SK-N-SH (cell line): ENCODE results near the gene DNPEP.

Experiments used
- EP300 ChIP-seq, 2 experiments: IDR thresholded peaks; 2 replicates each; pipeline versions ENCODE4 v1.4.0 to v1.6.1; 2012; ENCODE audit warnings: borderline replicate concordance in 1 of 2, low read depth in 1 of 2, low read length in 1 of 2
- JUND ChIP-seq: IDR thresholded peaks from 2 replicates; pipeline ENCODE4 v1.4.0; 2012
- POLR2AphosphoS5 ChIP-seq: IDR thresholded peaks from 2 replicates; pipeline ENCODE4 v1.6.1; 2012; ENCODE audit warnings: low read depth, low read length
- RAD21 ChIP-seq: IDR thresholded peaks from 2 replicates; pipeline ENCODE4 v1.6.1; 2012; ENCODE audit warnings: mild to moderate bottlenecking, low read length
- RFX5 ChIP-seq: IDR thresholded peaks from 2 replicates; pipeline ENCODE4 v1.6.1; 2012; ENCODE audit warnings: mild to moderate bottlenecking, improper control_type of control experiment, low read length
- RXRA ChIP-seq: IDR thresholded peaks from 2 replicates; pipeline ENCODE4 v1.4.0; 2012; ENCODE audit warnings: low read depth, mild to moderate bottlenecking, borderline replicate concordance
- SMC3 ChIP-seq: IDR thresholded peaks from 2 replicates; pipeline ENCODE4 v1.6.1; 2012; ENCODE audit warnings: low read depth, low read length, improper control_type of control experiment
- TF ChIP-seq, protein P1 (sequence below): fragments of 200-600 bp; sonication (generic); IDR thresholded peaks from 2 replicates; pipeline ENCODE4 v1.6.1; 2017; ENCODE audit warnings: antibody characterized with exemption, mild to moderate bottlenecking, moderate library complexity

DNA sequence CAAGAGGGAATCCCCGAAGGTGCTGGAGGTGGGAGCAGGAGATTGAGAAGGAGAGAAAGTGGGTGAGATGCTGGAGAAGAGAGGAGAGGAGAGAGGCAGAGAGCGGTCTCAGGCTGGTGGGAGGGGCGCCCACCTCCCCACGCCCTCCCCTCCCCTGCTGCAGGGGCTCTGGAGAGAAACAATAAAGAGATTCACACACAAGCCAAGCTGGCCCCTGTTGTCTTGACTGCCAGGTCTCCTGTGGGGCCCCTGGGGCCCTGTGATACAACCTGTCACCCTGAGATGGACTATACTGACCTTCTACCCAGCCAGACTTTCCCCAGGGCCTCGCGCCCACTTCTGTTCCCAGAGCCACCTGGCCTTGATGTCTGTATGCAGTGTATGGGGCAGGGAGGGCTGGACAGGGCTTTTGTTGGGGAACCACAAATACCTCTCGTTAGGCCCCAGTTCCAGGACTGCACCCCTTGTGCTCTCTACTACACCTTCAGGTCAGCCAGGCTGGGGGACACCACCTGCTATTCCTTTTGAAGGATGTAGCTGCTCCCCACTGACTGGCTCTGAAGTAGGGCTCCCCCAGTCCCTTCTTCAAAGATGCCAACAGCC is 38.9 kb upstream of the DNPEP start:
- TF ChIP-seq, protein P1, sequence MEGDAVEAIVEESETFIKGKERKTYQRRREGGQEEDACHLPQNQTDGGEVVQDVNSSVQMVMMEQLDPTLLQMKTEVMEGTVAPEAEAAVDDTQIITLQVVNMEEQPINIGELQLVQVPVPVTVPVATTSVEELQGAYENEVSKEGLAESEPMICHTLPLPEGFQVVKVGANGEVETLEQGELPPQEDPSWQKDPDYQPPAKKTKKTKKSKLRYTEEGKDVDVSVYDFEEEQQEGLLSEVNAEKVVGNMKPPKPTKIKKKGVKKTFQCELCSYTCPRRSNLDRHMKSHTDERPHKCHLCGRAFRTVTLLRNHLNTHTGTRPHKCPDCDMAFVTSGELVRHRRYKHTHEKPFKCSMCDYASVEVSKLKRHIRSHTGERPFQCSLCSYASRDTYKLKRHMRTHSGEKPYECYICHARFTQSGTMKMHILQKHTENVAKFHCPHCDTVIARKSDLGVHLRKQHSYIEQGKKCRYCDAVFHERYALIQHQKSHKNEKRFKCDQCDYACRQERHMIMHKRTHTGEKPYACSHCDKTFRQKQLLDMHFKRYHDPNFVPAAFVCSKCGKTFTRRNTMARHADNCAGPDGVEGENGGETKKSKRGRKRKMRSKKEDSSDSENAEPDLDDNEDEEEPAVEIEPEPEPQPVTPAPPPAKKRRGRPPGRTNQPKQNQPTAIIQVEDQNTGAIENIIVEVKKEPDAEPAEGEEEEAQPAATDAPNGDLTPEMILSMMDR, result no peak
- TF ChIP-seq EP300 (IDR thresholded peaks at IDR 0.05; ENCODE audit: borderline replicate concordance in 1 of 2, low read depth in 1 of 2, low read length in 1 of 2), result no peak
- TF ChIP-seq RFX5, result no peak
- TF ChIP-seq POLR2AphosphoS5, result no peak
- no peak for TF ChIP-seq JUND
- TF ChIP-seq RAD21, result no peak
- TF ChIP-seq RXRA, result no peak
- no peak for TF ChIP-seq SMC3
